ENCODE data around the gene TEKT5. TPM values are rescaled to one million over a fixed set of nuclear protein-coding genes. Genes with fewer than 3 reads are reported as not detected.

Gene TEKT5
- total RNA-seq, 2 donors from 2014 or later = not detected

DNA sequence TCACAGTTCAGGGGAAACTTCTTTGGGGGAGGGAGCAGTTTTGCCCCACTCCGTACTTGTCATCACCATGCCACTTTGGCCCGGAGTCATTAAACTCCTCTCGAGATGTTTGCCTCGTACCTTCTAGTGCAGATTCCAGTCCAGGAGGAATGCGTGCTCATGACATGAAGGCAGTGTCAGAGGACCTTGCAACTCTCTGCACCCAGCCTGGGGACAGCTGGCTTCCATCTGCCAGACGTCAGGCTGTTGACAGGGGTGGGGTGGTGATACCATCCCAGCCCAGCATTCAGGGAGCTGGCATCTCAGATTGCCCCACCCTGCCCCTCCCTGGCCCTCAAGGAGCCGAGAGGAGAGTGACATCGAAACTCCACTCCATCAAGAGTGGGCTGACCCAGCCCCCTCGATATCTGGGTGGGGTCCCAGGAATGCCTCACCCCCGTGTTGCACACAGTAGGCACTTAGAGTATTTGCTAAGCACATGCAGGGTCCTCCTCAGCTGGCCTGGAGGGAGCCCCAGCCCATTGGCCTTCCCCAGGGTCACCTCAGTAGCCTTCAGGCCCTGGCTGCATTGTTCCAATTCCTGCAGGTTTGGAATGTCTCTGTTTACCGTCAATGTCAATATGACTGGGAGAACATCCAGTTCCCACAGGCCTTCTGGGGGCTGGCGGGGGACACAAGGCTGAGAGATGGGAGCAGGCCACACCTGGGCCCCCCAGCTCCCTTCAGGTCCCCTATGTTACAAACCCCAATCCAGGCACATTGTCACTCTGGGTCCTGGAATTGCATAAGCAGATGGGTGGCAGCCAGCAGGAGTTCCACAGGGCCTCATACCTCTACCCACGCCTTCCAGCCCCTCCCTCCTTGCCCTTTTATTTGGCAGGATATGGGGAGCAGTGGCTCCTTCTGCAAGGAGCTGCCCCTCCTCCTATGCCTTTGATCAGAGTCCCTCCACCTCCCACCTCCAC is 93.0 kb downstream of the TEKT5 start:
- no peaks in the 10 kb centered on the region for H3K27me3 ChIP-seq
- intact Hi-C loops (cut with DNase I) = no loop called here
- DNase-seq (no peak), ATAC-seq (no peak)
- no peak overlapping the region for H3K27ac ChIP-seq
- TF ChIP-seq POLR2A (IDR thresholded peaks at IDR 0.05) (no peak), CTCF (IDR thresholded peaks at IDR 0.05) (no peak)
- no peak overlapping the region for H3K4me3 ChIP-seq
- 40 to 56% methylated on average over 6 to 13 of the region's 13 CpGs for WGBS, 2 donors
- no peaks in the 10 kb centered on the region for H3K9me3 ChIP-seq
- H3K36me3 ChIP-seq (replicated peaks in 1 of 2; ENCODE audit: insufficient read depth in 1 of 2, low read depth in 2 of 2) = no peaks in the 10 kb centered on the region
- H3K4me1 ChIP-seq = no peaks in the 10 kb centered on the region

GRCh38 chr16:10600782-10601443 is 93.8 kb downstream of the TEKT5 start:
- Histone ChIP-seq H3K4me1 (no peaks in the 10 kb centered on the region), H3K27me3 (no peaks in the 10 kb centered on the region), H3K27ac (no peak overlapping the region), H3K4me3 (no peak overlapping the region), H3K36me3 (replicated peaks in 1 of 2; ENCODE audit: insufficient read depth in 1 of 2, low read depth in 2 of 2) (no peaks in the 10 kb centered on the region), H3K9me3 (no peaks in the 10 kb centered on the region)
- 65 to 69% methylated on average over 12 of the region's 12 CpGs for WGBS, 2 donors
- DNase-seq (no peak), ATAC-seq (no peak)
- TF ChIP-seq POLR2A (IDR thresholded peaks at IDR 0.05) (no peak), CTCF (IDR thresholded peaks at IDR 0.05) (no peak)
- intact Hi-C loops (cut with DNase I) = no loop called here

- no peaks in the 10 kb centered on the region for H3K4me1 ChIP-seq
- no peak for ATAC-seq
- H3K36me3 ChIP-seq (replicated peaks in 1 of 2; ENCODE audit: insufficient read depth in 1 of 2, low read depth in 2 of 2) = no peaks in the 10 kb centered on the region
- H3K27me3 ChIP-seq = no peaks in the 10 kb centered on the region
- no peak overlapping the region for H3K27ac ChIP-seq
- intact Hi-C loops (cut with DNase I) = no loop called here
- H3K9me3 ChIP-seq = no peaks in the 10 kb centered on the region
- 79 to 84% methylated on average over 7 of the region's 7 CpGs for WGBS, 2 donors
- no peak for DNase-seq
- H3K4me3 ChIP-seq = no peak overlapping the region
- TF ChIP-seq CTCF (IDR thresholded peaks at IDR 0.05) = no peak
- TF ChIP-seq POLR2A (IDR thresholded peaks at IDR 0.05) = no peak
Measured at GRCh38 chr16:10599626-10600025, 95.1 kb downstream of the TEKT5 start.

DNA sequence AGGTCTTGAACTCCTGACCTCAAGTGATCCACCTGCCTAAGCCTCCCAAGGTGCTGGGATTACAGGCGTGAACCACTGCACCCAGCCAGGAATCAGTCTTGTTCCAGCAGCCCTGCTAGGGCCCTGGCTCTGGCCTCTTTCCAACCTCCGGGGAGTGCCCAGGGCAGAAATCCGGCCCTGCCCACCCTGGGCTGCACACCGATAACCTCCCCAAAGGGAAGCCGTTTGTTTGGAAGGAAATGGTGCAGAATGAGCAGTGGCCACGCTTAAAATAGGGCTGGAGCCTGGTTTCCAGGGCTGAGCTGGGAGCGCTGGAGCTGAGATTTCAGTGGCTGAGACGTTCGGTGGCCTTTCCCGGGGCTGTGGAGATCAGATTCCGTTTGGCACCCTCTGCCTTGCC is 96.6 kb downstream of the TEKT5 start:
- TF ChIP-seq CTCF (IDR thresholded peaks at IDR 0.05) (no peak), POLR2A (IDR thresholded peaks at IDR 0.05) (no peak)
- no peaks in the 10 kb centered on the region for H3K36me3 ChIP-seq (replicated peaks in 1 of 2; ENCODE audit: insufficient read depth in 1 of 2, low read depth in 2 of 2)
- WGBS, 2 donors = 40 to 67% methylated on average over 6 to 11 of the region's 11 CpGs
- no peaks in the 10 kb centered on the region for H3K27me3 ChIP-seq
- intact Hi-C loops (cut with DNase I) = no loop called here
- DNase-seq (peak in 2 of 4 donors; percentile 18 to 26), ATAC-seq (no peak)
- no peak overlapping the region for H3K27ac ChIP-seq
- no peak overlapping the region for H3K4me3 ChIP-seq
- H3K9me3 ChIP-seq = no peaks in the 10 kb centered on the region
- H3K4me1 ChIP-seq = no peaks in the 10 kb centered on the region

Measured in body of pancreas (tissue), 4 donors.